Measurements from ENCODE around the gene MTA1.

GRCh38 chr14:105420101-105420973 is 710 bp downstream of the MTA1 start:
- peak; percentile 38; the same call in 1 of the 2 replicates for TF ChIP-seq POLR2A (IDR thresholded peaks at IDR 0.05; ENCODE audit: low read depth, low read length)
- no peak for TF ChIP-seq POLR2AphosphoS5 (IDR thresholded peaks at IDR 0.05; ENCODE audit: low read depth, low read length)
- TF ChIP-seq TAF1 (IDR thresholded peaks at IDR 0.05; ENCODE audit: borderline replicate concordance, low read depth, low read length), result no peak
